Measurements from ENCODE around the gene EYS. TPM values are rescaled to one million over a fixed set of nuclear protein-coding genes. Genes with fewer than 3 reads are reported as not detected.

The EYS gene
- total RNA-seq, 2 experiments from 2014 or later: not detected

GRCh38 chr6:64786736-64787135 lies 920.3 kb downstream of the EYS start:
- ChIA-PET POLR2A (no interaction called here), CTCF (no interaction called here)
- intact Hi-C loops (cut with DNase I, micrococcal nuclease): no loop called here
- H3K36me3 Mint-ChIP-seq (ENCODE audit: low read depth): no peaks in the 10 kb centered on the region
- no peaks in the 10 kb centered on the region for H3K4me1 Mint-ChIP-seq
- DNase-seq (no peak), ATAC-seq (no peak)
- H3K9me3 Mint-ChIP-seq (ENCODE audit: low read depth): peaks cover 3% of the 10 kb centered on the region
- no peaks in the 10 kb centered on the region for H3K27me3 Mint-ChIP-seq
- H3K27ac Mint-ChIP-seq: no peak overlapping the region
- no peak overlapping the region for H3K4me3 Mint-ChIP-seq

DNA sequence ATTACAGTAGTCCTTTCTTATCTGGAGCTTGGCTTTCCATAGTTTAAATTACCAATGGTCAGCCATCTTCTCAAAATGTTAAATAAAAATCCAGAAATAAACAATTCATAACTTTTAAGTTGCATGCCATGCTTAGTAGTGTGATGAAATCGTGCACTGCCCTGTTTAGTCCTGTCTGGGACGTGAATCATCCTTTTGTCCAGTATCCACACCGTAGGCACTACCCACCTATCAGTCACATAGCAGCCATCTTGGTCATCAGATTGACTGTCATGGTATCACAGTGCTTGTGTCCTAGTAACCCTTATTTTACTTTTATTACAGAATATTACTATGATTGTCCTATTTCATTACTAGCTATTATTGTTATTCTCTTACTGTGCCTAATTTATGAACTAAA lies 924.1 kb downstream of the EYS start:
- Mint-ChIP-seq H3K4me3 (no peak overlapping the region), H3K36me3 (ENCODE audit: low read depth) (no peaks in the 10 kb centered on the region), H3K4me1 (no peaks in the 10 kb centered on the region), H3K9me3 (ENCODE audit: low read depth) (peaks cover 7% of the 10 kb centered on the region), H3K27me3 (no peaks in the 10 kb centered on the region), H3K27ac (no peak overlapping the region)
- no peak for DNase-seq
- ChIA-PET CTCF (no interaction called here), POLR2A (no interaction called here)
- no peak for ATAC-seq
- intact Hi-C loops (cut with DNase I, micrococcal nuclease): no loop called here

DNA sequence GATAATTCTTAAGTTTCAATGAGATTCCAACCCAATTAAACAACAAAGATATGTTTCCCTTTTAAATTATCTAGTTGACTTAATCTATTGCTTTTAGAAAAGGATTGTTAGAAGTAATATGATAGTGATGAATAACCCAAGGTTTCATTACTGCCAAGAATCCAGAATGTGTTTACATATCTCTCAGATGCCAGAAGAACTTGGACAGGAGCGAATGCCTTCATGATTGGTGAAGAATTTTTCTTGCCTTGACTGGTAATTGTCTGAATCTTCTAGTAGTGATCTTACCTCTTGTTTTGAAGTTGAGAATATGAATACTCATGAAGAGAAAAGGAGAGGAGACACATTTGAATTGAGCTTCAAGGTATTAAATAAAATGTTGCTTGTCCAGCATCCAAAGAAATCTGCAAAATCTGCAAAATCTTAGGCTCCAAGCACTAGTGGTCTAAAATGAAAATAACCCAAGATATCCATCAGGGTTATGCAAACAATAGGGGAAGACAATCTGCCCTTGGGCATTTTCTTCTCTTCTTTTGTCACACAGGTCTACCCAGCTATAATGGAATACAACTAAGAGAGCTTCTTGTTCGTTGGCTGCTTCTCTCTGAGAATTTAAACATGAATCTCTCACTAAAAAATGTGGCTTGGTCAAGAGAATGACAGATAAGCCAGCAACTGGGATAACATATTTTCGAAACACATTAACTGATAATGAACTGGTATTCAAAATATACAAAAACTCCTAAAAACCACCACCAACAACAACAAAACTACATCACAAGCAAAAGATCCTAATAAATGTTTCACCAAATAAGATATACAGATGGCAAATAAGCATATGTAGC lies 928.9 kb downstream of the EYS start:
- intact Hi-C loops (cut with DNase I, micrococcal nuclease): no loop called here
- H3K4me1 Mint-ChIP-seq: no peaks in the 10 kb centered on the region
- H3K4me3 Mint-ChIP-seq: no peak overlapping the region
- H3K27ac Mint-ChIP-seq: no peak overlapping the region
- POLR2A ChIA-PET: no interaction called here
- H3K27me3 Mint-ChIP-seq: no peaks in the 10 kb centered on the region
- CTCF ChIA-PET: interaction anchor here (0.7 kb wide), 1 partner anchor 352 kb away, joined by 3 read pairs; no protein-coding TSS in a partner anchor
- DNase-seq (no peak), ATAC-seq (no peak)
- H3K9me3 Mint-ChIP-seq (ENCODE audit: low read depth): peaks cover 4% of the 10 kb centered on the region
- no peaks in the 10 kb centered on the region for H3K36me3 Mint-ChIP-seq (ENCODE audit: low read depth)

GRCh38 chr6:64776359-64776758 lies 930.7 kb downstream of the EYS start:
- peaks cover 7% of the 10 kb centered on the region for H3K9me3 Mint-ChIP-seq (ENCODE audit: low read depth)
- POLR2A ChIA-PET: no interaction called here
- no peaks in the 10 kb centered on the region for H3K36me3 Mint-ChIP-seq (ENCODE audit: low read depth)
- H3K27me3 Mint-ChIP-seq: no peaks in the 10 kb centered on the region
- no peak overlapping the region for H3K27ac Mint-ChIP-seq
- CTCF ChIA-PET: no interaction called here
- ATAC-seq (no peak), DNase-seq (no peak)
- intact Hi-C loops (cut with DNase I, micrococcal nuclease): no loop called here
- no peak overlapping the region for H3K4me3 Mint-ChIP-seq
- H3K4me1 Mint-ChIP-seq: no peaks in the 10 kb centered on the region

GRCh38 chr6:64774881-64775280 lies 932.1 kb downstream of the EYS start:
- H3K27ac Mint-ChIP-seq: no peak overlapping the region
- ChIA-PET POLR2A (no interaction called here), CTCF (no interaction called here)
- no peak for ATAC-seq
- intact Hi-C loops (cut with DNase I, micrococcal nuclease): no loop called here
- no peaks in the 10 kb centered on the region for H3K36me3 Mint-ChIP-seq (ENCODE audit: low read depth)
- H3K4me1 Mint-ChIP-seq: no peaks in the 10 kb centered on the region
- H3K9me3 Mint-ChIP-seq (ENCODE audit: low read depth): peaks cover 7% of the 10 kb centered on the region
- H3K27me3 Mint-ChIP-seq: no peaks in the 10 kb centered on the region
- DNase-seq: no peak
- no peak overlapping the region for H3K4me3 Mint-ChIP-seq

- CTCF ChIA-PET: no interaction called here
- H3K27ac Mint-ChIP-seq: no peak overlapping the region
- POLR2A ChIA-PET: interaction anchor here (0.7 kb wide), 1 partner anchor 742 kb away, joined by 6 read pairs; no protein-coding TSS in a partner anchor
- H3K36me3 Mint-ChIP-seq (ENCODE audit: low read depth): no peaks in the 10 kb centered on the region
- H3K9me3 Mint-ChIP-seq (ENCODE audit: low read depth): peaks cover 8% of the 10 kb centered on the region
- intact Hi-C loops (cut with DNase I, micrococcal nuclease): no loop called here
- no peaks in the 10 kb centered on the region for H3K4me1 Mint-ChIP-seq
- H3K27me3 Mint-ChIP-seq: no peaks in the 10 kb centered on the region
- DNase-seq (no peak), ATAC-seq (no peak)
- H3K4me3 Mint-ChIP-seq: no peak overlapping the region
Measured at GRCh38 chr6:64750910-64751309, 956.1 kb downstream of the EYS start.

DNA sequence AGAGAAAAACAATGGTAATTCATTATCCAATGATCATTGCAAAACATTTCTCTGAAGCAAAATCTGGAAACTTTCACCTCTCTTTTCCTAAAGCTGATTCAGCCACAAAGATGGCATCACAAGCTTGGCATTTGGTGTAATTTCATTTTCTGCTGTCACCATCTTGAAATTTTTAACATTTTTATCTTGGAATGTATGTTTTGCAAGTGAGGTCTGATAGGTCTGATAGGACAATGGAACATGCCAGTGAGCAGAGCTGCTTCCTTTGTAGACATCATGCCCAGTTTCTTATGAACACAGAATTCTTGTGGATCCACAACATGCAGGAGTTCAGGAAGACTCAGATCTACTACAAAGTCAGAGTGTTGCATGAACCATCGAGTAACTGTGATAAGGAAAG lies 969.6 kb downstream of the EYS start:
- POLR2A ChIA-PET: no interaction called here
- no peak overlapping the region for H3K4me3 Mint-ChIP-seq
- H3K4me1 Mint-ChIP-seq: no peaks in the 10 kb centered on the region
- no peaks in the 10 kb centered on the region for H3K27me3 Mint-ChIP-seq
- peaks cover 2% of the 10 kb centered on the region for H3K9me3 Mint-ChIP-seq (ENCODE audit: low read depth)
- no peak overlapping the region for H3K27ac Mint-ChIP-seq
- CTCF ChIA-PET: no interaction called here
- intact Hi-C loops (cut with DNase I, micrococcal nuclease): no loop called here
- DNase-seq (no peak), ATAC-seq (no peak)
- no peaks in the 10 kb centered on the region for H3K36me3 Mint-ChIP-seq (ENCODE audit: low read depth)

DNA sequence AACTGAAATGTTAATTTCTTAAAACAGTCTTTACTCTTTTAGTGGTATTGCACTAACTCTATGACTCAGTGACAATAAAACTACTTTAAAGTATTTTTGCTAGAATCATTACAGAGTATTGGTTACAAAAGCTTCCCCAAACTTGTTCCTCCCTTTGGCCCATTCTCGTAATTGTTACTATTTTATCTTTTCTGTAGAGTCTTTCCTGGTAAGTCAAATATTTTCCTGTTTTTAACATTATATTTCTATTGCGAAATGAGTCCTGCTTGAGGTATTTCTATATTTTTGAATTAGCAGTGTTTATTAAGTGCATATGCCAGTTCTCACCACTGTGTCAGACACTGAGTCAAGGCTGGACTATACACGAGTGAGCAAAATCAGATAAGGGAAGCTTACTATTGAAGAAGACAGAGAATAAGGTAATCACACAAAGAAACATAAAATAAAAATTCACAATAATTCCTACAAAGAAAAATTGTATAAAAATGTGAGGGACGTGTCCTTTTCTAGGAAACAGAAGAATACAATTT lies 970.5 kb downstream of the EYS start:
- ATAC-seq: no peak
- Mint-ChIP-seq H3K9me3 (ENCODE audit: low read depth) (peaks cover 3% of the 10 kb centered on the region), H3K27ac (no peak overlapping the region), H3K4me3 (no peak overlapping the region), H3K4me1 (no peaks in the 10 kb centered on the region), H3K27me3 (no peaks in the 10 kb centered on the region), H3K36me3 (ENCODE audit: low read depth) (no peaks in the 10 kb centered on the region)
- ChIA-PET POLR2A (no interaction called here), CTCF (no interaction called here)
- intact Hi-C loops (cut with DNase I, micrococcal nuclease): no loop called here
- DNase-seq: no peak

GRCh38 chr6:64733433-64733832 lies 973.6 kb downstream of the EYS start:
- ChIA-PET CTCF (no interaction called here), POLR2A (no interaction called here)
- ATAC-seq: no peak
- no peak overlapping the region for H3K4me3 Mint-ChIP-seq
- no peak for DNase-seq
- peaks cover 6% of the 10 kb centered on the region for H3K9me3 Mint-ChIP-seq (ENCODE audit: low read depth)
- H3K27me3 Mint-ChIP-seq: no peaks in the 10 kb centered on the region
- intact Hi-C loops (cut with DNase I, micrococcal nuclease): no loop called here
- H3K36me3 Mint-ChIP-seq (ENCODE audit: low read depth): no peaks in the 10 kb centered on the region
- no peaks in the 10 kb centered on the region for H3K4me1 Mint-ChIP-seq
- H3K27ac Mint-ChIP-seq: no peak overlapping the region

- Mint-ChIP-seq H3K4me3 (no peak overlapping the region), H3K27ac (no peak overlapping the region), H3K27me3 (no peaks in the 10 kb centered on the region), H3K36me3 (ENCODE audit: low read depth) (no peaks in the 10 kb centered on the region), H3K4me1 (no peaks in the 10 kb centered on the region), H3K9me3 (ENCODE audit: low read depth) (peaks cover 6% of the 10 kb centered on the region)
- POLR2A ChIA-PET: no interaction called here
- DNase-seq (no peak), ATAC-seq (no peak)
- CTCF ChIA-PET: no interaction called here
- intact Hi-C loops (cut with DNase I, micrococcal nuclease): no loop called here
Measured at GRCh38 chr6:64732888-64733287, 974.1 kb downstream of the EYS start.

- no peak for ATAC-seq
- H3K9me3 Mint-ChIP-seq (ENCODE audit: low read depth): peaks cover 6% of the 10 kb centered on the region
- no peaks in the 10 kb centered on the region for H3K27me3 Mint-ChIP-seq
- no peak for DNase-seq
- POLR2A ChIA-PET: no interaction called here
- no peak overlapping the region for H3K27ac Mint-ChIP-seq
- no peak overlapping the region for H3K4me3 Mint-ChIP-seq
- no peaks in the 10 kb centered on the region for H3K4me1 Mint-ChIP-seq
- no peaks in the 10 kb centered on the region for H3K36me3 Mint-ChIP-seq (ENCODE audit: low read depth)
- intact Hi-C loops (cut with DNase I, micrococcal nuclease): no loop called here
- CTCF ChIA-PET: no interaction called here
Measured at GRCh38 chr6:64729522-64729921, 977.5 kb downstream of the EYS start.

- no peaks in the 10 kb centered on the region for H3K36me3 Mint-ChIP-seq (ENCODE audit: low read depth)
- CTCF ChIA-PET: no interaction called here
- POLR2A ChIA-PET: no interaction called here
- H3K4me1 Mint-ChIP-seq: no peaks in the 10 kb centered on the region
- intact Hi-C loops (cut with DNase I, micrococcal nuclease): no loop called here
- H3K27ac Mint-ChIP-seq: no peak overlapping the region
- no peak overlapping the region for H3K4me3 Mint-ChIP-seq
- DNase-seq: no peak
- no peak for ATAC-seq
- H3K27me3 Mint-ChIP-seq: no peaks in the 10 kb centered on the region
- H3K9me3 Mint-ChIP-seq (ENCODE audit: low read depth): peaks cover 6% of the 10 kb centered on the region
Measured at GRCh38 chr6:64727075-64727474, 980.0 kb downstream of the EYS start.
